Esophagus muscularis mucosa (tissue), 3 donors: ENCODE data around the gene AIG1.

Source experiments
- EP300 ChIP-seq: sonication (generic); formaldehyde crosslinking; IDR thresholded peaks from one replicate; pipeline ENCODE4 v1.6.1; 2017; ENCODE audit warnings: antibody characterized with exemption
- POLR2AphosphoS5 ChIP-seq, 2 donors: sonication (generic); formaldehyde crosslinking; IDR thresholded peaks; one replicate each; pipeline ENCODE4 v1.6.1; 2017; ENCODE audit warnings: antibody characterized with exemption in 2 of 2

DNA sequence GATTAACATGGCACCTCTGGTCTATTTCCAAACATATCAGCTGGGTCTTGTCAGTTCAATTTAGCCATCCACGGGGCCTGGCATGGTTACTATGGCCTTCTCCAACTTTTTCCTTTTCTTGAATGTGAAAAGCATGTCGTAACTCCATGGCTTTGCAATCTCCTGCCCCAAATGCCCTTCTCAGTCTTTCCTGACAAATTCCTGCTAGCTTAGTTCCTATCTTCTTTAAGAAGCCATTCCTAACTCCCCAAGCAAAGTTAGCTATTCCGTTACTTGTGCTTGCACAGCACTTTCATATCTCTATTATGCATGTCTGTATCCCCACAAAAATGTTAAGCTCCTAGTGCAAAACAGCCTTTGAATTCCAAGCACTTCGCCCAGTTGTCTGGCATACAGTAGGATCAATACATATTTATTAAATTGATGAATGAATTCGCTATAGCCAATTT lies 105.6 kb downstream of the AIG1 start:
- TF ChIP-seq EP300 (no peak), POLR2AphosphoS5 (IDR thresholded peaks at IDR 0.05) (no peak)
